ENCODE measurements around the gene TPSG1. TPM values are rescaled to one million over a fixed set of nuclear protein-coding genes. Genes with fewer than 3 reads are reported as not detected.

The TPSG1 gene
- total and polyA plus RNA-seq, 2 of the 13 experiments (the other 11 are each of a cell fraction or from before 2014, with no cell fraction given), result not detected

DNA sequence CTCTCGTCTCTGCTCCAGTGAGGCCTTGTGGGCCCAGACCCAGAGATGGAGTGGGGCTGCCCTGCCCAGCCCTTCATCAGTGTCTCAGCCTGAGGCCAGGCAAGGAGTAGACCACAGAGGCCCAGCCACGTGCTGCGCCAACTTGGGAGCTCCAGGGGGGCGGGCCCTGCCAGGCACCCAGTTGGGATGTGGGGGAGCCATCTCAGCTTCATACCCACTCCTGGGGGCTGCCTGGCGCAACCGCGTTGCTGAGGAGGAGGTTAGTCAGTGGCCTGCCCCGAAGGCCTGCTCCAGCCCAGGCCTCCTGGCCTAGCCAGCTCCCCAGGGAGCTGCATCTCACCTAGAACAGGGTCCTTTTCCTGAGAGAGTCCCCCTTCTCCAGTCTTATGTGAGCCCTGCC, 11.8 kb downstream of the TPSG1 start:
- POLR2A ChIA-PET, result no interaction called here
- Histone ChIP-seq H3K4me3 (replicated peaks in 1 of 3; ENCODE audit: insufficient read depth in 1 of 3, low read depth in 2 of 3, low read length in 3 of 3) (no peak overlapping the region), H3K9me3 (ENCODE audit: low read length) (no peaks in the 10 kb centered on the region), H3K36me3 (replicated peaks in 1 of 2; ENCODE audit: control insufficient read depth in 1 of 2, insufficient read depth in 2 of 2, low read length in 2 of 2) (no peaks in the 10 kb centered on the region), H3K9ac (ENCODE audit: insufficient read depth, low read depth, low read length) (no peak overlapping the region), H3K27ac (ENCODE audit: extremely low read length, insufficient read depth, low read length) (no peak overlapping the region), H3K27me3 (ENCODE audit: control insufficient read depth in 1 of 2, insufficient read depth in 2 of 2, low read length in 2 of 2) (no peaks in the 10 kb centered on the region), H3K4me1 (ENCODE audit: insufficient read depth, low read length) (no peaks in the 10 kb centered on the region), H4K20me1 (ENCODE audit: insufficient read depth, low read length) (no peaks in the 10 kb centered on the region), H3K79me2 (ENCODE audit: insufficient read depth, low read length) (no peaks in the 10 kb centered on the region), H3K4me2 (ENCODE audit: low read depth, low read length) (no peak overlapping the region), H2AFZ (ENCODE audit: low read length) (no peak overlapping the region)
- intact Hi-C loops (cut with micrococcal nuclease; ENCODE audit: unreplicated experiment), result no loop called here
- DNase-seq (ENCODE audit: low spot score) (no peak), FAIRE-seq (no peak), ATAC-seq (no peak)
- WGBS (ENCODE audit: low lambda C conversion rate), result no CpG with 5 or more reads among the region's 8 CpGs
- TF ChIP-seq, protein P1, sequence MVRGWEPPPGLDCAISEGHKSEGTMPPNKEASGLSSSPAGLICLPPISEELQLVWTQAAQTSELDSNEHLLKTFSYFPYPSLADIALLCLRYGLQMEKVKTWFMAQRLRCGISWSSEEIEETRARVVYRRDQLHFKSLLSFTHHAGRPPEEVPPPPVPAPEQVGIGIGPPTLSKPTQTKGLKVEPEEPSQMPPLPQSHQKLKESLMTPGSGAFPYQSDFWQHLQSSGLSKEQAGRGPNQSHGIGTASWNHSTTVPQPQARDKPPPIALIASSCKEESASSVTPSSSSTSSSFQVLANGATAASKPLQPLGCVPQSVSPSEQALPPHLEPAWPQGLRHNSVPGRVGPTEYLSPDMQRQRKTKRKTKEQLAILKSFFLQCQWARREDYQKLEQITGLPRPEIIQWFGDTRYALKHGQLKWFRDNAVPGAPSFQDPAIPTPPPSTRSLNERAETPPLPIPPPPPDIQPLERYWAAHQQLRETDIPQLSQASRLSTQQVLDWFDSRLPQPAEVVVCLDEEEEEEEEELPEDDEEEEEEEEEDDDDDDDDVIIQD (CRISPR knock-in tag; IDR thresholded peaks at IDR 0.05; ENCODE audit: low read depth), result no peak
- no peak for TF ChIP-seq ZNF615 (CRISPR knock-in tag; IDR thresholded peaks at IDR 0.05; ENCODE audit: borderline replicate concordance)
- TF ChIP-seq SNRNP70 (IDR thresholded peaks at IDR 0.05; ENCODE audit: low read depth, low read length), result no peak
- TF ChIP-seq, protein P2, sequence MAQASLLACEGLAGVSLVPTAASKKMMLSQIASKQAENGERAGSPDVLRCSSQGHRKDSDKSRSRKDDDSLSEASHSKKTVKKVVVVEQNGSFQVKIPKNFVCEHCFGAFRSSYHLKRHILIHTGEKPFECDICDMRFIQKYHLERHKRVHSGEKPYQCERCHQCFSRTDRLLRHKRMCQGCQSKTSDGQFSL (CRISPR knock-in tag; IDR thresholded peaks at IDR 0.05), result no peak
- no peak for TF ChIP-seq ZNF235 (CRISPR knock-in tag; IDR thresholded peaks at IDR 0.05; ENCODE audit: borderline replicate concordance)
- TF ChIP-seq PAX8 (CRISPR knock-in tag; IDR thresholded peaks at IDR 0.05; ENCODE audit: borderline replicate concordance), result no peak
- TF ChIP-seq STAG1 (CRISPR knock-in tag; IDR thresholded peaks at IDR 0.05), result no peak
- TF ChIP-seq HNRNPK (IDR thresholded peaks at IDR 0.05; ENCODE audit: low read depth, low read length, poor library complexity, severe bottlenecking), result no peak
- CTCF ChIA-PET (ENCODE audit: low intra/inter-chr PET ratio, low total read pairs), result no interaction called here
- BruUV-seq (replicated peaks), result no TSS peak
- in situ Hi-C loops (cut with HindIII; ENCODE audit: extremely low pct_ligation_motif_present, low pct_unique_long_range_greater_than_20kb), result loop anchor here (25.0 kb wide), 1 partner anchor 401 kb away; the partner anchor contains the start of gene GNG13

Data from HepG2 (cell line).